Fibroblast of lung (primary cell): ENCODE data around the gene MEIOC.

Source experiments
- EZH2 ChIP-seq: IDR thresholded peaks from 2 replicates; pipeline ENCODE4 v1.5.1; 2012; ENCODE audit warnings: low read length, control low read depth, mild to moderate bottlenecking; ENCODE audit errors: missing control alignments
- TF ChIP-seq, protein P1 (sequence below), 2 donors: IDR thresholded peaks in 1 of 2; conservative IDR thresholded peaks in 1 of 2; 1 replicate in 1 of 2; 2 replicates in 1 of 2; pipeline ENCODE4 v1.5.1; 2011 to 2012; ENCODE audit warnings: low read length in 2 of 2, control low read depth in 1 of 2, inconsistent platforms in 1 of 2, low read depth in 1 of 2, mild to moderate bottlenecking in 1 of 2

DNA sequence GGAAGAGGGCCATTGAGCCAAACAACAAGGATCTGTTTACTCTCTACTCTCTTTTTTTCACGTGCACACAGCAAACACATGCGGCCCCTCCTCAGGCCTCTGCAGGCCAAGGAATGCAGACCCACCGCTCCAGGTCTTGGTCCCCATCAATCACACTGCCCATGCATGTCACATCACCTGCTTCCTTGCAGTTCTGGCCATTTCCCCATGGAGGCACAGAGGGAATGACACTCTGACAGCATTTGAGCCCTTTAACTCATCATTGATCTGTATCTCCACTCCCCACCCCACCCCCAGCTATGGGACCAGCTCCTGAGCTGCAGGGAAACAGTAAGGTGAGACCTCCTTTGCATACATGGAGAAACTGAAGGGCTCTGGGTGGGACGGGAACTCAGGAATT, 45.9 kb upstream of the MEIOC start:
- TF ChIP-seq EZH2: no peak
- TF ChIP-seq, protein P1, sequence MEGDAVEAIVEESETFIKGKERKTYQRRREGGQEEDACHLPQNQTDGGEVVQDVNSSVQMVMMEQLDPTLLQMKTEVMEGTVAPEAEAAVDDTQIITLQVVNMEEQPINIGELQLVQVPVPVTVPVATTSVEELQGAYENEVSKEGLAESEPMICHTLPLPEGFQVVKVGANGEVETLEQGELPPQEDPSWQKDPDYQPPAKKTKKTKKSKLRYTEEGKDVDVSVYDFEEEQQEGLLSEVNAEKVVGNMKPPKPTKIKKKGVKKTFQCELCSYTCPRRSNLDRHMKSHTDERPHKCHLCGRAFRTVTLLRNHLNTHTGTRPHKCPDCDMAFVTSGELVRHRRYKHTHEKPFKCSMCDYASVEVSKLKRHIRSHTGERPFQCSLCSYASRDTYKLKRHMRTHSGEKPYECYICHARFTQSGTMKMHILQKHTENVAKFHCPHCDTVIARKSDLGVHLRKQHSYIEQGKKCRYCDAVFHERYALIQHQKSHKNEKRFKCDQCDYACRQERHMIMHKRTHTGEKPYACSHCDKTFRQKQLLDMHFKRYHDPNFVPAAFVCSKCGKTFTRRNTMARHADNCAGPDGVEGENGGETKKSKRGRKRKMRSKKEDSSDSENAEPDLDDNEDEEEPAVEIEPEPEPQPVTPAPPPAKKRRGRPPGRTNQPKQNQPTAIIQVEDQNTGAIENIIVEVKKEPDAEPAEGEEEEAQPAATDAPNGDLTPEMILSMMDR (conservative IDR thresholded peaks at IDR 0.05 in 1 of 2, IDR thresholded peaks at IDR 0.05 in 1 of 2; ENCODE audit: low read depth in 1 of 2, low read length in 2 of 2): no peak
